Left cardiac atrium (tissue), 4 donors: ENCODE data around the gene USP47. TPM values are rescaled to one million over a fixed set of nuclear protein-coding genes. Genes with fewer than 3 reads are reported as not detected.

Source experiments
- ATAC-seq, 2 donors: fragments of 200-7000 bp; cut with Tn5 transposase; one replicate each; pipeline ENCODE4 v1.9.1; 2020; ENCODE audit warnings: mild to moderate bottlenecking in 2 of 2, moderate library complexity in 2 of 2
- DNase-seq: peaks from one replicate; pipeline ENCODE4 v3.0.0-alpha.2; 2020
- intact Hi-C, 2 donors: fragments of 100-400 bp; cut with DNase I; formaldehyde crosslinking; loops; one replicate each; pipeline versions ENCODE4 v1.14.1 to v1.15.1; 2022 to 2023
- total RNA-seq, 2 donors: library from RNA; stranded (reverse); fragmentation: NEBNext Ultra II Directional; extraction: Animal tissue kit (Norgen Biotek cat#: 25700); gene quantifications; one replicate each; pipeline ENCODE4 v1.2.1, GENCODE V29; 2021
- donor health status: DM: no; HTN: yes; CAD: no.
- donor health status: DM: no; HTN: yes; CAD: no; lungs with severe emphysema.
- donor health status: DM: yes; HTN: yes; CAD: no.
- donor health status: Dilated cardiomyopathy.

Gene USP47
- total RNA-seq, 2 donors from 2014 or later = 48.3 to 56.4 TPM

DNA sequence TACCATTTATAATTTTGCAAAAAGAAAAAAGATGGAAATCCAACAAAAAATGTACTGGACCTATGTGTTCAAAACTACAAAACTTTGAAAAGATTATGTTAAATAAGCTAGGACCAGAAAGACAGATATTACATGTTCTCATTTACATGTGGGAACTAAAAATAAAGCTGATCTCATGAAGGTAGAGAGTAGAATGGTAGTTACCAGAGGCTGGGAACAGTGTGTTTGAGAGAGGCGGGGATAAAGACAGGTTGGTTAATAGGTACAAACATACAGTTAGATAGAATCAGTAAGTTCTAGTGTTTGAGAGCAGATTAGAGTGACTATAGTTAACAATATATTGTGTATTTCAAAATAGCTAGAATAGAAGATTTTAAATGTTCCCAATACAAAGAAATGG lies 71.6 kb downstream of the USP47 start:
- intact Hi-C loops = no loop called here
- no peak for DNase-seq
- ATAC-seq = no peak

DNA sequence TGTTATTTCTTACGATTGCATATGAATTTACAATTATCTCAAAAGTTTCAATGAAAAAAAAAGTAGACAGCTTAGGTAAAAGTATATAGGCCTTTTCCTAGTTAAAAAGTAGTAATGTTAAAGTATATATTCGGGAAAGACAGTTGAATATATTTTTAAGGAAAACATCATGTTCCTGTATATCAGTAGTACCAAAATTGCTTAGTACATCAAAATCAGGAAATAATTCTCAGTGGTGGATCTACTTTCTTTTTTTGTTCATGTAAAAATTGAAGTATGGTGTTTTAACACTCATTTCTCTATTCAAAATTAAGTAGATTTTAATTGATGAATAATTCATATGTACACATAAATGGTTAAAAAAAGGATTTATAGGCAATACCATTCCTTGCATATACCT lies 73.9 kb downstream of the USP47 start:
- intact Hi-C loops = no loop called here
- ATAC-seq (no peak), DNase-seq (no peak)

DNA sequence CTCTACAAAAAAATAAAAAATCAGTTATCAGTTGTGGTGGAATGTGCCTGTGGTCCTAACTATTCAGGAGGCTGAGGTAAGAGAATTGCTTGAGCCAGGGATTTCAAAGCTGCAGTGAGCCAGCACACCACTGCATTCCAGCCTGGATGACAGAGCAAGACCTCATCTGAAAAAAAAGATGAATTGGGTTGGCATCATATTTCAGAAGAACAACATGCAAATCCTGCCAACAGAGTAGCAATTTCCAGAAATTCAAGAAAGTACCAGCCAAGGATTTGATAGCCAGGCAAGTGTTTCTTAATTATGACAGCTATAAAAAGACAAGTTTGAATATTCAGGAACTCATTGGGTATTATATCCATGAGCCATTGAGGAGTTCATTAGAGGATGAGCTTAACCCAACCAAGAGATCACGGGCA lies 75.2 kb downstream of the USP47 start:
- intact Hi-C loops = no loop called here
- ATAC-seq (peak; percentile 57 to 88), DNase-seq (no peak)

DNA sequence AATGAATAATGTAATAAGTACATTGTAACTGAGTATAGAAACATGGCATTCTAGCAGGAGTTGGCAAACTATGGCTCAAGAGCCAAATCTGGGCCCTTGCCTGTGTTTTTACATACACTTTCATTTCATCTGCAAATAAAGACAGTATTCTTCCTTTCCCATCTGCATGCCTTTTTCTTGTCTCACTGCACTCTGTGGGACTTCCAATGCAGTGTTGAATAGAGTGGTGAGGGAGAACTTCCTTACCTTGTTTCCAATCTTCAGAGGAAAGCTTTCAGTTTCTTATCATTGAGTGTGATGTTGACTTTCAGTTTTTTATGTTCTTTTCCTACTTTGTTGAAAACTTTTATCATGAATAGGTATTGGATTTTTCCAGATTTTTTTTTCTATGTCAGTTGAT lies 82.1 kb downstream of the USP47 start:
- intact Hi-C loops = no loop called here
- ATAC-seq (no peak), DNase-seq (no peak)

DNA sequence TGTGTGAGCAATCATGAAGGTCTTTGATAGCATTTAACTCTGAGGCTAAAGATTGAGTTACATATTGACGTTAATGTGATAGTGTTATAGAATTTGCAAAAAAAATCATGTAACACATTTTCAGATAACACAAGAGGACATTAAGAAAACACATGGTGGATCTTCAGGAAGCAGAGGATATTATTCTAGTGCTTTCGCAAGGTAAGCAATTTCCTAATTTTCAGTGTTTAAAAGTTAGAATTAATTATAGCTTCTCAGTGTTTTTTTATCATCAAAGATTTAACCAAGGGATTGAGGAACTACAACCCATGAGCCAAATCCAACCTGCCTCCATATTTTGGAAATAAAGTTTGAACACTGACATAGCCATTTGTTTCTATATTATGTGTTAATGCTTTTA lies 88.1 kb downstream of the USP47 start:
- intact Hi-C loops = loop anchor here (2.0 to 10.0 kb wide), 3 partner anchors 113 to 345 kb away; no protein-coding TSS in a partner anchor
- no peak for ATAC-seq
- DNase-seq = no peak

DNA sequence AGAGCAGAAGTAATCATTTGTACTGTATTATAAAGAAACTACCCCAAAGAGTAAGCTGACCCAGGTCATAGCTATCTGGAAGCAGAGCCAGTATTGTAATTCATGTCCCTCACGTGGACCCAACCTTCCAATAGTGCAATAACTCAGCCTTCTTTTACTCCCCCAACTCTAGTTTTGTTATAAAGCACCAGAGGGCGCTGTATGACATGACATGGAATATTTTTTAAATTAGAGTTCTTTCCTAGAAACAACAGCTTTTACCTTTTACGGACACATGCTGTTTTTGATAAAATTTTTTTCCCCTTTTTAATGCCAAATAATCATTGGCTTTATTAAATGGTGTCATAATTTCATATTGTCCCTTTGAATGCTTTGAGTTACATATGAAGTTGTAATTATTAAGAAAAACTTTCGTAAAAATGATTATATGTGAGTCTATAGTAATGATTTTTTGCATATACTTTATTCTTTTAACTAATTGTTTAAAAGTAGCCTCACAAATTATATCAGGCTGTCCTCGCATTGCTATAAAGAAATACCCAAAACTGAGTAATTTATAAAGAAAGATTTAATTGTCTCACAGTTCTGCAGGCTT lies 89.8 kb downstream of the USP47 start:
- ATAC-seq (peak; percentile 80 to 82), DNase-seq (no peak)
- intact Hi-C loops = loop anchor here (2.0 to 10.0 kb wide), 3 partner anchors 111 to 343 kb away; no protein-coding TSS in a partner anchor

DNA sequence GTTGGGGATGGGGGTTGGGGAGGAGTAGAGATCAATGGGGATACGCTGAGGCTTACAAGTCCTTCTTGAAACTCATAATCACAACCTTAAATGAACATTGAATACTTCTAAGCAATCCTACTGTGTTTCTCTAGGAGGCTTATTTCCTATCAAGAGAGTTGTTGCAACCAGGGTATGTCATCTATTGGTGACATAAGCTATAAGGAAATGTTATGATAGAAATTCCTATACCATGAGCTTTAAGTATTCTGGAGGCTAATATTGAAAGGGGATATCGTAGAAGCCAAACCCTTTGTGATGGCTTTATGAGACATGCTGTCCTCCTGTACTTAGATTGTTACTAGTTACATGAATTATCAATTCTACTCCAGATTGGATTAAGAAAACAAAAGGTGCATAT lies 93.8 kb downstream of the USP47 start:
- no peak for ATAC-seq
- intact Hi-C loops = loop anchor here (10.0 kb wide), 1 partner anchor 339 kb away; no protein-coding TSS in a partner anchor

DNA sequence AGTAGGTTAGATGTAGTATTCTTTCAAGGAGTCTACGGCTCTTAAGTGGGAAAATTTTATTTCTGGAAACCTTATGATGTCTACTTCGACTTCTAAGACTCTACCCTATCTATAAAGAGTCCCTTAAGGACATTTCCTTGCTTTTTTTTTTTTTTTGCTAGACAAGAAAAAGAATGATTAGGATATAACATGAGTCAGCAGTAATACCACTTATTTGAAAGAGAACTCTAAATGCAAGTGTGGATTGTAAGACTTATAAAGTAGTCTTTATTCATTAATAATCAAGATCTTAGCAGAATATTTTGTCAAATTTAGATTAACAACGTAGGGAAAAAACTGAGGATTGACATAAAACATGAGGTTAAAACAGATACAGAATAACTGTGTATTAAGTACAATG lies 95.7 kb downstream of the USP47 start:
- DNase-seq (no peak), ATAC-seq (no peak)
- intact Hi-C loops = loop anchor here (10.0 kb wide), 1 partner anchor 337 kb away; no protein-coding TSS in a partner anchor

More for the DNA sequence above, 93.8 kb downstream of the USP47 start:
- DNase-seq = no peak

DNA sequence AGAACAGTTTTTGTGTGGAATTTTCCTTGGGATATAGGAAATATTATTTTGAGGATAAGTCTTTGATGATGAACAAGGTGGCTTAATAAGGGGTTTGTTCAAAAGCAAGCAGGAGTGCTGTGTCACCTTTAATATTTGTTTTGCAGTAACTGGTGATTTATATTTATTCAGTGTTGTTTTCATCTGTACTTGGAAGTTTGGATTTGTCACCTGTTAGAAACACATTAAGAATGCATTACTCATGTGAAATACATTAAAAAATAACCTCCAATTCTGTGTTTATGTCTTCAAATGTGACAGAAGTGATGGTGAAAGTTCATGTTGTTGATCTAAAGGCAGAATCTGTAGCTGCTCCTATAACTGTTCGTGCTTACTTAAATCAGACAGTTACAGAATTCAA lies 96.2 kb downstream of the USP47 start:
- DNase-seq (no peak), ATAC-seq (no peak)
- intact Hi-C loops = loop anchor here (10.0 kb wide), 1 partner anchor 337 kb away; no protein-coding TSS in a partner anchor

DNA sequence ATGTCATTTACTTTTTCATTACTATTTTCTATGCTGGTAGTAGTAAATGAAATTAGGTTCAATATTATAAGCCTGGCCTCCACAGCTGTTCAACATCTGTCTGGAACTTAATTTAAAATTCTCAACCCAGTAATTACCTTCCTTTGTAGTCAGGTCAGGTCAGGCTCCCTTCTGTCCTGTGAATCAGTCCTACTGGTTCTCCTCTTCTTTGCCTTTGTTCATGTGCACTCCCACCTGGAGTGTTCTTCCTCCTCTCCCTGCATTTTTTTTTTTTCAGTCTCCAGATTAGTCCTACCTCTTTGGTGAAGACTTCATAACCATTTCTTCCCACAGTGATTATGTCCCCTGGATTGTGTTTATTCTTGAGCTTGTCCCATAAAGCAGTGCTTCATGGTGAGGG lies 98.8 kb downstream of the USP47 start:
- DNase-seq (no peak), ATAC-seq (no peak)
- intact Hi-C loops = no loop called here

DNA sequence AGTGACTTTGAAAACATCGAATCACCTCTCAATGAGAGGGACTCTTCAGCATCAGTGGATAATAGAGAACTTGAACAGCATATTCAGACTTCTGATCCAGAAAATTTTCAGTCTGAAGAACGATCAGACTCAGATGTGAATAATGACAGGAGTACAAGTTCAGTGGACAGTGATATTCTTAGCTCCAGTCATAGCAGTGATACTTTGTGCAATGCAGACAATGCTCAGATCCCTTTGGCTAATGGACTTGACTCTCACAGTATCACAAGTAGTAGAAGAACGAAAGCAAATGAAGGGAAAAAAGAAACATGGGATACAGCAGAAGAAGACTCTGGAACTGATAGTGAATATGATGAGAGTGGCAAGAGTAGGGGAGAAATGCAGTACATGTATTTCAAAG lies 100.9 kb downstream of the USP47 start:
- ATAC-seq = no peak
- DNase-seq = no peak
- intact Hi-C loops = no loop called here

DNA sequence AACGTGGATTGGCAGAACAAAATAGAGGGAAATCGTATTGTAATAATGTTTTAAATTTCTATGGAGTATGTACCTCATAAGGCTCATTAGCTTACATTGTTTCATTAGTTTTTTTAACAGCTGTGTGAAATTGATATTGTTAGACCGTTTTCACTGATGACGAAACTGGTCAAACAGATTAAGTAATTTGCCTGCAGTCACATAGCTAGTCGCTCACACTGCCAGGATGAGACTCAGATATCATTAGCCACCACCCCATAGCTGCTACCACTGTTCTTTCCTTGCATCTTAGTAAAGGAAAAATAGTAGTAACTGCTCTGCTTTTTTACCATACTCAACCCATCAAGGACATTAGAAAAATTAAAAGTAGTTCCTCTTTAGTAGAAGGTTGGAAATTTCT lies 102.7 kb downstream of the USP47 start:
- intact Hi-C loops = no loop called here
- DNase-seq = no peak
- no peak for ATAC-seq

DNA sequence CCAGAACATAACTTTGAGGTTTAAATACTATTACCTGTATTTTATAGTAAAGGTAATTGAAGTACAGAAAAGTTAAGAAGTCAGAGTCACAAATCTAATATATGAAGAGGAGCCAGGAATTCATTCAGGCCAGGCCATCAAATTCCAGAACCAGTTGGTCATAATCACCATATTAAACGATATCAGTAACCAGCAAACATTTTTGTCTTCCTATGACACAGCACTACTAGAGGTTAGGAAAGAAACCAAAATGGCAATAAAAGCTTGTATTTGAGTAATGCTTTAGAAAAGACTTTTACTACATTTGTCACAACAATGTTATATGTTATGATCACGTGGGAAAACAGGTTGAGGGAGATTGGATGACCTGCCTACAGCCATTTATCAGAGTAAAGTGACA lies 104.4 kb downstream of the USP47 start:
- DNase-seq (no peak), ATAC-seq (peak; percentile 12 to 35)
- intact Hi-C loops = no loop called here

DNA sequence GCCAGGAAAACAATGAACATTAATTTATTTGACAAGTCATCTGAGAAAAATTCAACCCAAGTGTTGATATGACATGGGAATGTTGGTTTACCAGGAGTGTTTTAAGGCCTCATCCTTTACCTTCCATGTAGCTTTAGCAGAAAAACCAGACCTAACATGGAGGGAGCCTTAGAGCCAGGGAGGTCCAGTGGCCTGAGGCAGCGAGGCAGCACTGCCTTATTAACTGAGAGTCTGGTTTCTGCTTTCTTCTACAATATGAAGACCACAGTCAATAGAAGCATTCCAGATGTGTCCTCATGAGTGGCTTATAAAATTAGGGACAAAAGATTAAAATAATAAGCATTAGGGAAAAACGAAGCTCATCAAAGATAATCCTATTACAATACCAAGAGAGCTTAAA lies 105.1 kb downstream of the USP47 start:
- ATAC-seq (no peak), DNase-seq (no peak)
- intact Hi-C loops = no loop called here

DNA sequence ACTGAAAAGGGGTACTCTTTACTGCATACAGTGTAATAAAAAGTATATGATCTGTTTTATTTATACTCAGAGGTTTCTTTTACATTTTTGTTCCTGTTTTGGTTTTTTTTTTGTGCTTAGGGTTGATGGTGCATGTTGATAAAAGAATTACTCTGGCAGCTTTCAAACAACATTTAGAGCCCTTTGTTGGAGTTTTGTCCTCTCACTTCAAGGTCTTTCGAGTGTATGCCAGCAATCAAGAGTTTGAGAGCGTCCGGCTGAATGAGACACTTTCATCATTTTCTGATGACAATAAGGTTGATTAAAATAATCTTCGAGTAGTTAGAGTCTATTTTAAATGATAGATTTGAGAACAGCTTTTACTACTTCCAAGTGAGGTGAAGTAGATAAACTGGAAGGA lies 106.1 kb downstream of the USP47 start:
- ATAC-seq (no peak), DNase-seq (no peak)
- intact Hi-C loops = no loop called here

DNA sequence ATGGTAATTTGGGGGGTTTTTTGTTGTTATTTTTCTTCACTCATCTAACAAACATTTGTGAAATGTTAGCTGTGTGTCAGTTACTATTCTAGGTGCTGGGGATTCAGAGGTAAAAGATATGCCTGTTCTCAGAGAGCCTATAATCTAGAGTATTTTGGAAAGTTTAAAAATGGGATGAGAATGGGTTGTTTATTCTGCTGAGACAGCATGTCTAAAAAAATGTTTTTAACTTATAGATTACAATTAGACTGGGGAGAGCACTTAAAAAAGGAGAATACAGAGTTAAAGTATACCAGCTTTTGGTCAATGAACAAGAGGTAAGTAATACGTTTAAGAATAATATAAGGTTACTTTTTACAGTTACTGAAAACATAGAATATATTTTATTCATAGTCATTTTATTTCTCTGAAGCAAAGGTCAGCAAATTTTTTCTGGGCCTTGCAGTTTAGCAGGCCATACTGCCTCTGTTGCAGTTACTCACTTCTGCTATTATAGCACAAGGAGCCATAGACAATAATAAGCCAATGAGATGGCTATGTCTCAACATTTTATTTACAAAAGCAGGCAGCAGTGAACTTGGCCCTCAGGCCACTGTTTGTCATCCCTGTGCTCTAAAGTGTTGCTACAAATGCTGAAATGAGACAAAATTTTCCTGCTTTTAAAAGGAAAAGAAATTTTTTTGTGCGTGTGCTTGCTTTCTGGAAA lies 106.6 kb downstream of the USP47 start:
- intact Hi-C loops = no loop called here
- peak in 1 of 2 donors; percentile 12 for ATAC-seq
- DNase-seq = no peak

DNA sequence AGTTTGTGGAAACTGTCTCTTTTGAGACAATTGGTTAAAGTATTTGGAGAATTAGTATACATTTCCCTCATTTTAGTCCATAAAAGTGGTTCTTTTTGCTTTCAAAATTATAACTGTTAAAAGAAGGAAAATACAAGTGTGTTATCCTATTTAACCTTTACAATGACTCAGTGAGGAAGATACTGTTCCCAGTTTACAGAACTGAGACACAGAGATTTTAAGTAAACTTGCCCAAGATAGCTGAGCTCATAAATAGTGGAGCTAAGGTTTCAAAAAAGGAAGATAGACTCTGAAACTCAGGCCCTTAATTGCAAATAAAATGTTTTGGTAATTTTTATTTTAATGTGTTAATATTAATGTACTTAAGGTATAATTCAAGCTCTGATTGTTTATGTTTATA lies 107.7 kb downstream of the USP47 start:
- intact Hi-C loops = no loop called here
- DNase-seq (no peak), ATAC-seq (no peak)

DNA sequence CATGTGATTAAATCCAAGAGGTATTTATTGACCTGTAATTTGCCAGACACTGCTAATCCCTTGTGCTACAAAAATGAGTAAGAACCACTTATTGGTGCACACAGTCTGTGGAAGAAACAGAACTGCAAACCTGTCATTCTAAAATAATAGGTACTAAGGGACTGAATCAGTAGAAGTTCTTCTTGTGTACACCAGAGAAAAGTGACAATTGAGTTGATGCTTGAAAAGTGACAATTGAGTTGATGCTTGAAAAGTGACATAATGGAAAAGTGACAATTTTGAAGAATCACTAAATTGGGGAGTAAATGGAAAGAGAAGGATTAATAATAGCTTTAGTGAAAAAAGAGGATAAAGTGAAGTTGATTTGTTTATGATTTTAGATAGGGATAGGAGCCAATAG lies 110.3 kb downstream of the USP47 start:
- intact Hi-C loops = no loop called here
- DNase-seq = no peak
- ATAC-seq = no peak

DNA sequence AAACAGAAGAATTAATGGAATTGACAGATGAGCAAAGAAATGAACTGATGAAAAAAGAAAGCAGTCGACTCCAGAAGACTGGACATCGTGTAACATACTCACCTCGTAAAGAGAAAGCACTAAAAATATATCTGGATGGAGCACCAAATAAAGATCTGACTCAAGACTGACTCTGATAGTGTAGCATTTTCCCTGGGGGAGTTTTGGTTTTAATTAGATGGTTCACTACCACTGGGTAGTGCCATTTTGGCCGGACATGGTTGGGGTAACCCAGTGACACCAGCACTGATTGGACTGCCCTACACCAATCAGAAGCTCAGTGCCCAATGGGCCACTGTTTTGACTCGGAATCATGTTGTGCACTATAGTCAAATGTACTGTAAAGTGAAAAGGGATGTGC lies 114.2 kb downstream of the USP47 start:
- ATAC-seq (no peak), DNase-seq (no peak)
- intact Hi-C loops = no loop called here

DNA sequence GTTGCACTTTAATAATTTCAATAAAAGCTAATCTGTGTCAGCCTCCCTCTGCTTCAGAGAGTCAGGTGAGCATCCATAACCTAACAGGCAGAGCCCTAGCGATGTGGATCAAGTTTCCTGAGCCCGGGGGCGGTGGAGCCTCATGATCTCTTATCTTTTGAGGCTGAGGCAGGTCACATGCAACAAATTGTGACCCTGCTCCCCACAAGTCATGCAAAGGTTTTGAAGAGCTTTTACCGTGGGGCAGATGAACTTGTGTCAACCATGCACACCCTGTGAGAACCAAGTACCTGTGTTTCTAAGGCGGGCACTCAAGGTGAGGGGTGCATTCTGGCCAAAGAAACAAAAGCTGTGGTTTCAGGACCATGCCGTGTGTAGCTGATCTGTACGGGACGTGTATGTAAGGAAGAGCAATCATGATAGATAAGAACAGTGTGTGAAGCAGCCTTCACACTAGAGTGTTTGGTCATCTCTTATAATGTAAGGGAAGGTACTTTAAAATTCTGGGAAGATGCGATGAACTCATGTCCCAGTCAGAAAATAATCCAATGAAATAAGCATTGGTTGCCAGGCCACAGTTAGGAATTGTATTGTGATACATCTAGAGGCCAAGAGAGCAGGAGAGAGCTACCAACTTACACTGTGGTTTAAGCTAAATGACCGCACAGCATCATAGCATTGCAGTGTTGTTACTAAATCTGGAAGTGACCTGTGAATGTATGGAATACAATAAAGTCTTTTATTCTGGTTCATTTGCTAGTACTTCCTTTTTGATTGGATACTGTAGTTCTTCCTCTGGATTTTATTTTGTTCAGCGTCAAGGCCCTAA lies 116.8 kb downstream of the USP47 start:
- intact Hi-C loops = no loop called here
- no peak for DNase-seq
- no peak for ATAC-seq
